Measurements from ENCODE around the gene HNF1B. TPM values are rescaled to one million over a fixed set of nuclear protein-coding genes. Genes with fewer than 3 reads are reported as not detected.

The HNF1B gene
- total RNA-seq, 1 experiment from 2014 or later = not detected

- no peak overlapping the region for H3K27ac ChIP-seq
- H3K4me3 ChIP-seq = no peak overlapping the region
- no peaks in the 10 kb centered on the region for H3K27me3 ChIP-seq
- DNase-seq = peak in 1 of 2 experiments; percentile 28
- no peaks in the 10 kb centered on the region for H3K36me3 ChIP-seq
- no peaks in the 10 kb centered on the region for H3K9me3 ChIP-seq (replicated peaks)
- H3K4me1 ChIP-seq = no peaks in the 10 kb centered on the region
These were observed 2.4 kb upstream of the HNF1B start for GRCh38 chr17:37747222-37747621.

DNA sequence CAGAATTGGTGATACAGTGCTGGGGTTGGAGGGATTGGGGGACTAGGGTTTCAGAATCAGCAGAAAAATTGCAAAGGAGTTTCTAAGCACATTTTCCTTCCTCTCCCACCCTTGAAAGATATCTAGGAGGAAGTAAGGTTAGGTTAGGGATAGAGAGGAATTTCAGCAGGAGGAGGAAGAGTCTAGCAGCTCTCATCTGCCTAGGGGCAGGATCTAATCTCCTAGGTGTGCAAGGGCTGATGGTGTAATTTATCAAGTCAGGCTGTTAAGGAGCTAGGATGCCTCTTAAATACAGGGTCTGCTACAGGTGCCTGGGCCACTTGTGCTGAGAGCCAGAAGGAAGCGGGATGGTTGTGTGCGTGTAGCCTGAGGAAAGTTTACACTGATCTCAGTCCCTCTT lies 1.8 kb upstream of the HNF1B start:
- Histone ChIP-seq H3K27me3 (no peaks in the 10 kb centered on the region), H3K36me3 (no peaks in the 10 kb centered on the region), H3K4me3 (no peak overlapping the region), H3K9me3 (replicated peaks) (no peaks in the 10 kb centered on the region), H3K27ac (no peak overlapping the region), H3K4me1 (no peaks in the 10 kb centered on the region)
- no peak for DNase-seq

DNA sequence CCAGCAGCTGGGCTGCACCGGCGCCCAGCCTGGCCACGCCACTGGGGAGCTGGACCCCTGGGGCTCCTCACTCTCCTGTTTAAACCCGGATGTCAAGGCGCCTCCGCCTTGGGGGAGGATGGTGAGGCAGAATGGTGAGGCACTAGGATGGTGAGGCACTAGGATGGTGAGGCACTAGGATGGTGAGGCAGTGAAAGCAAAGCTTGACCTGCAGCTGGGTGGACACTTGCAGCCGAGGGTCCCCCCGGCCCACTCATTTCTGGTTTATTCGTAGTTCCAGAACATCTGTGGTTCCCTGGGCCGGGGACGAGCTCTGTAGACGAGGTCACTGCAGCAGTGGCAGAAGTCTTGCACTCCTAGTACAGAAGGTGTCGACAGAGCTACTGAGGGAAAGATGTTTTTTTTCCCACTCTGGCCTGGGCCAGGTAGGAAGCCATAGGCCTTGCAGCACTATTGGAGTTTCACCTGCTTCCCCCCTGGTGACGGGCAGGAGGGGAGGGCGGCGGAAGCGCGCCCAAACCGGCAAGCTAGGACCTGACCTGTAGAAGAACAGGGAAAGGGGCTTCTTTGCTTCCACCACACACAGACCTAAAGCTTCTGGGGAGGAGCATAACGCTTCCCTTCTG lies 1.1 kb upstream of the HNF1B start:
- Histone ChIP-seq H3K27ac (no peak overlapping the region), H3K36me3 (no peaks in the 10 kb centered on the region), H3K4me3 (no peak overlapping the region), H3K27me3 (no peaks in the 10 kb centered on the region), H3K9me3 (replicated peaks) (no peaks in the 10 kb centered on the region), H3K4me1 (no peaks in the 10 kb centered on the region)
- DNase-seq = no peak

- no peaks in the 10 kb centered on the region for H3K9me3 ChIP-seq (replicated peaks)
- H3K4me1 ChIP-seq = no peaks in the 10 kb centered on the region
- no peak for DNase-seq
- no peaks in the 10 kb centered on the region for H3K36me3 ChIP-seq
- H3K27ac ChIP-seq = no peak overlapping the region
- H3K4me3 ChIP-seq = no peak overlapping the region
- no peaks in the 10 kb centered on the region for H3K27me3 ChIP-seq
These were observed 279 bp downstream of the HNF1B start for GRCh38 chr17:37744633-37744927.

GRCh38 chr17:37743875-37744632 lies 805 bp downstream of the HNF1B start:
- Histone ChIP-seq H3K4me3 (no peak overlapping the region), H3K27me3 (no peaks in the 10 kb centered on the region), H3K36me3 (no peaks in the 10 kb centered on the region), H3K9me3 (replicated peaks) (no peaks in the 10 kb centered on the region), H3K27ac (no peak overlapping the region), H3K4me1 (no peaks in the 10 kb centered on the region)
- DNase-seq = no peak

DNA sequence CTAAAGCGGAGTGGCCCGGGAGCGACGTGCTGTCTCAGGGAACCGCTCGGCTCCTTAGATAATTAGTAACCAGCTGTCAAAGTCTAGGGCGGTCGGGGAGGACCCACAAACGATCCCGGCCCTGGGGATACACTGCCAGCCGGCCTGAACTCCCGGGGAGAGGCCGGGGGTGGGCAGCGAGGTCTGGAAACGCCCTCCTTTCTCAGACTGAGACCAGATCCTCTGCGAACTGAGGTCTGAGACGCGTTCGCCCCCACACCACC lies 1.3 kb downstream of the HNF1B start:
- Histone ChIP-seq H3K4me1 (no peaks in the 10 kb centered on the region), H3K4me3 (no peak overlapping the region), H3K27me3 (no peaks in the 10 kb centered on the region), H3K27ac (no peak overlapping the region), H3K36me3 (no peaks in the 10 kb centered on the region), H3K9me3 (replicated peaks) (no peaks in the 10 kb centered on the region)
- no peak for DNase-seq

- Histone ChIP-seq H3K4me3 (no peak overlapping the region), H3K4me1 (no peaks in the 10 kb centered on the region), H3K36me3 (no peaks in the 10 kb centered on the region), H3K27ac (no peak overlapping the region), H3K27me3 (no peaks in the 10 kb centered on the region), H3K9me3 (replicated peaks) (no peaks in the 10 kb centered on the region)
- DNase-seq = no peak
These were observed 1.9 kb downstream of the HNF1B start for GRCh38 chr17:37742762-37743611.

GRCh38 chr17:37742116-37742761 lies 2.6 kb downstream of the HNF1B start:
- no peak overlapping the region for H3K27ac ChIP-seq
- no peaks in the 10 kb centered on the region for H3K36me3 ChIP-seq
- DNase-seq = no peak
- H3K9me3 ChIP-seq (replicated peaks) = no peaks in the 10 kb centered on the region
- no peaks in the 10 kb centered on the region for H3K27me3 ChIP-seq
- no peak overlapping the region for H3K4me3 ChIP-seq
- no peaks in the 10 kb centered on the region for H3K4me1 ChIP-seq

GRCh38 chr17:37741341-37742115 lies 3.3 kb downstream of the HNF1B start:
- Histone ChIP-seq H3K4me1 (no peaks in the 10 kb centered on the region), H3K27me3 (no peaks in the 10 kb centered on the region), H3K4me3 (no peak overlapping the region), H3K27ac (no peak overlapping the region), H3K9me3 (replicated peaks) (no peaks in the 10 kb centered on the region), H3K36me3 (no peaks in the 10 kb centered on the region)
- DNase-seq = no peak

GRCh38 chr17:37740915-37741314 lies 3.9 kb downstream of the HNF1B start:
- Histone ChIP-seq H3K4me3 (no peak overlapping the region), H3K4me1 (no peaks in the 10 kb centered on the region), H3K27me3 (no peaks in the 10 kb centered on the region), H3K36me3 (no peaks in the 10 kb centered on the region), H3K9me3 (replicated peaks) (no peaks in the 10 kb centered on the region), H3K27ac (no peak overlapping the region)
- DNase-seq = no peak

DNA sequence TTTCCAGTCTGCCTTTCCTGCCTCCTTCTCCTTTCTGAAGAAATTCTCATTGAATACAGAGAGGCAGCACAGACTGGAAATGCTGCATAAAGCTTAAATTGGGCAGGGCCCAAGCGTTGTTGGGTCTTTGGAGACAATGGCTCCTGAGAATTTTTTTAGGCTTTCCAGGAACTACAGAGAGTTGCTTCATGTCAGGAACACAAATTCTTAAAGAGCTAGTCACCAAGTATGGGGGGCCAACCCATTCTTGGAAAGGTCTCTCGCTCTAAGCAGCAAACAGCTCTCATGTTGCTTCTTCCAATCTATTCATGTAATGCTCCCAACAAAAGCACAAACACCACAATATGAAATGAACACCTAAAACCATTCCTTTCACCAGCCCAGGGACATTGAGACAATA lies 6.9 kb downstream of the HNF1B start:
- DNase-seq = no peak
- H3K4me1 ChIP-seq = no peaks in the 10 kb centered on the region
- no peaks in the 10 kb centered on the region for H3K9me3 ChIP-seq (replicated peaks)
- H3K27me3 ChIP-seq = no peaks in the 10 kb centered on the region
- no peaks in the 10 kb centered on the region for H3K36me3 ChIP-seq
- H3K27ac ChIP-seq = no peak overlapping the region
- no peak overlapping the region for H3K4me3 ChIP-seq

DNA sequence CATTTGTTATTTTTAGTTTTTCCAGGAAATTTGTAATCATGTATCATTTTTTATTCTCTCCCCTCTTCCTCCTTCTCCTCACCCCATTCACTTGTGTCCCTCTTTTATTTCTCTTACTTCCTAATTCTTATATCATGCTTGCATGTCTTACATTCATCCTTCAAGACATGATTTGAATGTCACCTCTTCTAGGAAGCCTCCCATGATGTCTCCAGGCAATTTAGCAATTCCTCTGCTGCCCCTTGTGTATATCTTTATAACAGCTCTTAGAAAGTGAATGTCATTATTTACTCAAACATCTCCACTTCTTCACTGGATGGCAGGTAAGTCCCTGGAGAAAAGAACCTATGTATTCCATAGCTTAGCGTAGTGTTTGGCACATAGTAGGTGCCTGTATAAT lies 7.8 kb downstream of the HNF1B start:
- DNase-seq = no peak
- Histone ChIP-seq H3K27ac (no peak overlapping the region), H3K4me3 (no peak overlapping the region), H3K9me3 (replicated peaks) (no peaks in the 10 kb centered on the region), H3K4me1 (no peaks in the 10 kb centered on the region), H3K36me3 (no peaks in the 10 kb centered on the region), H3K27me3 (no peaks in the 10 kb centered on the region)

DNA sequence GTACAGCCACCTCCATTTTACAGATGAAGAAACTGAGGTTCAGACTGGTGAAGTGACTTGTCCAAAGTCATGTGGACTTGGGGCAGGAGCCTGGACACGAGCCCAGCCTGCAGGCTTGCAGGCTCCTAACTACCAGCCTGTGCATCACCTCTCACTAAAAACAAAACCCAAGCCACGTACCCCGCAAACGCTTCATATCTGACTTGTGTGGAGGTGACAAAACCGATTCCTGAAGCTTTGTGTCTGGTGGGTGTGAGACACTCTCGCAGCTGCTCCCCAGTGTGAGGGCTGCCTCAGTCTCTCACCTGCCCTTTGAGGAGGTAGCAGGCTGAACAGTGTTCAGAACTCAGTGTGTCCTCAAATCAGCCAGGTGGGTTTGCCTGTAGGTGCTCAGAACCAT lies 8.4 kb downstream of the HNF1B start:
- no peak for DNase-seq
- Histone ChIP-seq H3K27ac (no peak overlapping the region), H3K9me3 (replicated peaks) (no peaks in the 10 kb centered on the region), H3K36me3 (no peaks in the 10 kb centered on the region), H3K27me3 (no peaks in the 10 kb centered on the region), H3K4me3 (no peak overlapping the region), H3K4me1 (no peaks in the 10 kb centered on the region)

- DNase-seq = no peak
- H3K4me3 ChIP-seq = no peak overlapping the region
- no peaks in the 10 kb centered on the region for H3K4me1 ChIP-seq
- no peaks in the 10 kb centered on the region for H3K27me3 ChIP-seq
- no peaks in the 10 kb centered on the region for H3K36me3 ChIP-seq
- no peaks in the 10 kb centered on the region for H3K9me3 ChIP-seq (replicated peaks)
- no peak overlapping the region for H3K27ac ChIP-seq
These were observed 9.7 kb downstream of the HNF1B start for GRCh38 chr17:37735165-37735564.

- no peaks in the 10 kb centered on the region for H3K27me3 ChIP-seq
- no peak overlapping the region for H3K27ac ChIP-seq
- no peaks in the 10 kb centered on the region for H3K4me1 ChIP-seq
- H3K36me3 ChIP-seq = no peaks in the 10 kb centered on the region
- no peak overlapping the region for H3K4me3 ChIP-seq
- H3K9me3 ChIP-seq (replicated peaks) = no peaks in the 10 kb centered on the region
- no peak for DNase-seq
These were observed 12.5 kb downstream of the HNF1B start for GRCh38 chr17:37732316-37732715.

Data from SJCRH30 (cell line).